DND-41 (cell line): ENCODE results near the gene DPYSL3.

Source experiments
- ATAC-seq: fragments of 200-7000 bp; cut with Tn5 transposase; 3 replicates; pipeline ENCODE4 v1.9.1; 2021; ENCODE audit warnings: low read depth; ENCODE audit not compliant: insufficient read depth
- DNase-seq: peaks from one replicate; pipeline ENCODE4 v3.0.0-alpha.2; 2020
- H2AFZ ChIP-seq: 2 replicates; pipeline ENCODE4 v1.6.0; 2012; ENCODE audit warnings: low read depth, low read length
- H3K27ac ChIP-seq: 2 replicates; pipeline ENCODE4 v1.5.1; 2012; ENCODE audit warnings: low read length, inconsistent platforms
- H3K27me3 ChIP-seq: fragments of 200-600 bp; sonication (generic); 2 replicates; pipeline ENCODE4 v1.6.0; 2012; ENCODE audit warnings: low read length, mild to moderate bottlenecking, inconsistent platforms; ENCODE audit not compliant: insufficient read depth, poor library complexity
- H3K36me3 ChIP-seq: 2 replicates; pipeline ENCODE4 v1.5.1; 2012; ENCODE audit warnings: low read length, inconsistent platforms; ENCODE audit not compliant: insufficient read depth
- H3K4me1 ChIP-seq: 2 replicates; pipeline ENCODE4 v1.5.1; 2012; ENCODE audit warnings: mild to moderate bottlenecking, low read length; ENCODE audit not compliant: insufficient read depth
- H3K4me2 ChIP-seq: 2 replicates; pipeline ENCODE4 v1.6.0; 2012; ENCODE audit warnings: mild to moderate bottlenecking, moderate library complexity, low read length, inconsistent platforms; ENCODE audit not compliant: insufficient read depth
- H3K4me3 ChIP-seq, 2 experiments: fragments of 200-600 bp in 1 of 2; shearing (Covaris generic) in 1 of 2; 2 replicates each; pipeline ENCODE4 v1.5.1; 2012 to 2016; ENCODE audit warnings: inconsistent platforms in 2 of 2, low read length in 2 of 2, mild to moderate bottlenecking in 2 of 2, low read depth in 1 of 2, moderate library complexity in 1 of 2
- H3K79me2 ChIP-seq: 2 replicates; pipeline ENCODE4 v1.6.0; 2012; ENCODE audit warnings: low read length, inconsistent platforms; ENCODE audit not compliant: insufficient read depth
- H3K9ac ChIP-seq: 2 replicates; pipeline ENCODE4 v1.6.0; 2012; ENCODE audit warnings: low read depth, mild to moderate bottlenecking, inconsistent platforms, low read length, moderate library complexity
- H3K9me3 ChIP-seq: 2 replicates; pipeline ENCODE4 v1.5.1; 2012; ENCODE audit warnings: low read length, moderate library complexity, mild to moderate bottlenecking, inconsistent platforms; ENCODE audit not compliant: insufficient read depth, severe bottlenecking
- H4K20me1 ChIP-seq: 2 replicates; pipeline ENCODE4 v1.6.0; 2012; ENCODE audit warnings: low read length; ENCODE audit not compliant: insufficient read depth
- EZH2 ChIP-seq: IDR thresholded peaks from 3 replicates; pipeline ENCODE4 v1.6.1; 2012; ENCODE audit warnings: borderline replicate concordance, low read depth, mild to moderate bottlenecking, moderate library complexity, low read length, inconsistent platforms; ENCODE audit not compliant: severe bottlenecking
- TF ChIP-seq, protein P1 (sequence below): IDR thresholded peaks from 2 replicates; pipeline ENCODE4 v1.5.1; 2012; ENCODE audit warnings: borderline replicate concordance, low read length, moderate library complexity, mild to moderate bottlenecking; ENCODE audit not compliant: poor library complexity, severe bottlenecking; ENCODE audit errors: extremely low read depth

The DPYSL3 gene

GRCh38 chr5:147437161-147437596, 72.7 kb downstream of the DPYSL3 start:
- Histone ChIP-seq H3K9ac (no peak overlapping the region), H3K4me3 (no peak overlapping the region), H3K9me3 (no peaks in the 10 kb centered on the region), H3K79me2 (no peaks in the 10 kb centered on the region), H3K4me1 (no peaks in the 10 kb centered on the region), H3K36me3 (no peaks in the 10 kb centered on the region), H3K27ac (no peak overlapping the region), H3K4me2 (no peak overlapping the region), H3K27me3 (no peaks in the 10 kb centered on the region), H2AFZ (no peak overlapping the region), H4K20me1 (no peaks in the 10 kb centered on the region)
- ATAC-seq: no peak
- TF ChIP-seq EZH2: no peak
- TF ChIP-seq, protein P1, sequence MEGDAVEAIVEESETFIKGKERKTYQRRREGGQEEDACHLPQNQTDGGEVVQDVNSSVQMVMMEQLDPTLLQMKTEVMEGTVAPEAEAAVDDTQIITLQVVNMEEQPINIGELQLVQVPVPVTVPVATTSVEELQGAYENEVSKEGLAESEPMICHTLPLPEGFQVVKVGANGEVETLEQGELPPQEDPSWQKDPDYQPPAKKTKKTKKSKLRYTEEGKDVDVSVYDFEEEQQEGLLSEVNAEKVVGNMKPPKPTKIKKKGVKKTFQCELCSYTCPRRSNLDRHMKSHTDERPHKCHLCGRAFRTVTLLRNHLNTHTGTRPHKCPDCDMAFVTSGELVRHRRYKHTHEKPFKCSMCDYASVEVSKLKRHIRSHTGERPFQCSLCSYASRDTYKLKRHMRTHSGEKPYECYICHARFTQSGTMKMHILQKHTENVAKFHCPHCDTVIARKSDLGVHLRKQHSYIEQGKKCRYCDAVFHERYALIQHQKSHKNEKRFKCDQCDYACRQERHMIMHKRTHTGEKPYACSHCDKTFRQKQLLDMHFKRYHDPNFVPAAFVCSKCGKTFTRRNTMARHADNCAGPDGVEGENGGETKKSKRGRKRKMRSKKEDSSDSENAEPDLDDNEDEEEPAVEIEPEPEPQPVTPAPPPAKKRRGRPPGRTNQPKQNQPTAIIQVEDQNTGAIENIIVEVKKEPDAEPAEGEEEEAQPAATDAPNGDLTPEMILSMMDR: no peak
- DNase-seq: no peak

GRCh38 chr5:147436596-147436995, 73.3 kb downstream of the DPYSL3 start:
- Histone ChIP-seq H3K27me3 (no peaks in the 10 kb centered on the region), H4K20me1 (no peaks in the 10 kb centered on the region), H3K9me3 (no peaks in the 10 kb centered on the region), H3K36me3 (no peaks in the 10 kb centered on the region), H2AFZ (no peak overlapping the region), H3K4me2 (no peak overlapping the region), H3K9ac (no peak overlapping the region), H3K4me3 (no peak overlapping the region), H3K4me1 (no peaks in the 10 kb centered on the region), H3K27ac (no peak overlapping the region), H3K79me2 (no peaks in the 10 kb centered on the region)
- TF ChIP-seq, protein P1: no peak
- TF ChIP-seq EZH2: no peak
- DNase-seq (no peak), ATAC-seq (no peak)

- no peaks in the 10 kb centered on the region for H3K4me1 ChIP-seq
- TF ChIP-seq, protein P1: no peak
- no peak for TF ChIP-seq EZH2
- DNase-seq (no peak), ATAC-seq (no peak)
- H3K27me3 ChIP-seq: no peaks in the 10 kb centered on the region
- no peak overlapping the region for H3K4me2 ChIP-seq
- H3K9me3 ChIP-seq: no peaks in the 10 kb centered on the region
- no peaks in the 10 kb centered on the region for H3K36me3 ChIP-seq
- H2AFZ ChIP-seq: no peak overlapping the region
- H3K27ac ChIP-seq: no peak overlapping the region
- no peaks in the 10 kb centered on the region for H4K20me1 ChIP-seq
- no peak overlapping the region for H3K4me3 ChIP-seq
- H3K9ac ChIP-seq: no peak overlapping the region
- H3K79me2 ChIP-seq: no peaks in the 10 kb centered on the region
Measured at GRCh38 chr5:147434049-147434448, 75.8 kb downstream of the DPYSL3 start.

GRCh38 chr5:147432323-147432722, 77.5 kb downstream of the DPYSL3 start:
- no peak for ATAC-seq
- no peaks in the 10 kb centered on the region for H4K20me1 ChIP-seq
- H3K4me1 ChIP-seq: no peaks in the 10 kb centered on the region
- H3K79me2 ChIP-seq: no peaks in the 10 kb centered on the region
- no peak overlapping the region for H3K4me2 ChIP-seq
- TF ChIP-seq EZH2: no peak
- TF ChIP-seq, protein P1: no peak
- H3K36me3 ChIP-seq: no peaks in the 10 kb centered on the region
- no peak overlapping the region for H3K4me3 ChIP-seq
- no peaks in the 10 kb centered on the region for H3K27me3 ChIP-seq
- H3K27ac ChIP-seq: no peak overlapping the region
- no peak overlapping the region for H2AFZ ChIP-seq
- no peak for DNase-seq
- no peak overlapping the region for H3K9ac ChIP-seq
- no peaks in the 10 kb centered on the region for H3K9me3 ChIP-seq
